ENCODE data around the gene RPUSD1.
A peak's percentile ranks its signal among the peaks of the same experiment; 100 is the strongest.

RPUSD1 gene

GRCh38 chr16:799111-799947 is 11.1 kb upstream of the RPUSD1 start:
- no peak for DNase-seq (ENCODE audit: low spot score)

- no peak for DNase-seq (ENCODE audit: low spot score)
Observed at GRCh38 chr16:798666-799065, 10.5 kb upstream of the RPUSD1 start.

GRCh38 chr16:797686-798085 is 9.5 kb upstream of the RPUSD1 start:
- DNase-seq (ENCODE audit: low spot score), result no peak

- no peak for DNase-seq (ENCODE audit: low spot score)
Observed at GRCh38 chr16:797120-797420, 8.9 kb upstream of the RPUSD1 start.

- DNase-seq (ENCODE audit: low spot score), result no peak
Observed at GRCh38 chr16:796296-797119, 8.3 kb upstream of the RPUSD1 start.

GRCh38 chr16:795580-796229 is 7.5 kb upstream of the RPUSD1 start:
- no peak for DNase-seq (ENCODE audit: low spot score)

GRCh38 chr16:794853-795466 is 6.8 kb upstream of the RPUSD1 start:
- no peak for DNase-seq (ENCODE audit: low spot score)

- DNase-seq (ENCODE audit: low spot score), result peak; percentile 90
Observed at GRCh38 chr16:794091-794822, 6.1 kb upstream of the RPUSD1 start.

GRCh38 chr16:793414-793813 is 5.2 kb upstream of the RPUSD1 start:
- DNase-seq (ENCODE audit: low spot score), result no peak

GRCh38 chr16:792221-792995 is 4.2 kb upstream of the RPUSD1 start:
- DNase-seq (ENCODE audit: low spot score), result no peak

- DNase-seq (ENCODE audit: low spot score), result no peak
Observed at GRCh38 chr16:791131-791530, 3.0 kb upstream of the RPUSD1 start.

- DNase-seq (ENCODE audit: low spot score), result no peak
Observed at GRCh38 chr16:790086-790485, 1.9 kb upstream of the RPUSD1 start.

- no peak for DNase-seq (ENCODE audit: low spot score)
Observed at GRCh38 chr16:789191-789850, 1.1 kb upstream of the RPUSD1 start.

GRCh38 chr16:788399-789126 is 382 bp upstream of the RPUSD1 start, which contains the start of gene CHTF18:
TSS of gene CHTF18 (plus strand) at chr16:788620. CDS start at chr16:788685, 65 bp downstream.
- DNase-seq (ENCODE audit: low spot score), result peak; percentile 99

GRCh38 chr16:787321-787966 is 737 bp downstream of the RPUSD1 start:
- DNase-seq (ENCODE audit: low spot score), result no peak

GRCh38 chr16:785563-786535 is 2.3 kb downstream of the RPUSD1 start:
- DNase-seq (ENCODE audit: low spot score), result peak; percentile 76

GRCh38 chr16:784431-784830 is 3.8 kb downstream of the RPUSD1 start:
- no peak for DNase-seq (ENCODE audit: low spot score)
